CD4-positive, alpha-beta T cell treated with Interleukin-4 for 4 hours (primary cell): ENCODE data around the gene NRP1.
A peak's percentile ranks its signal among the peaks of the same experiment; 100 is the strongest.

Source experiments
- DNase-seq: peaks from one replicate; pipeline ENCODE4 v3.0.0-alpha.2; 2020

Gene NRP1

GRCh38 chr10:33165911-33166310, 168.6 kb downstream of the NRP1 start:
- DNase-seq, result no peak

- no peak for DNase-seq
Observed at GRCh38 chr10:33164060-33164709, 170.3 kb downstream of the NRP1 start.

GRCh38 chr10:33162248-33162575, 172.3 kb downstream of the NRP1 start:
- DNase-seq, result no peak

GRCh38 chr10:33161550-33162247, 172.8 kb downstream of the NRP1 start:
- DNase-seq, result no peak

- DNase-seq, result no peak
Observed at GRCh38 chr10:33160151-33160550, 174.3 kb downstream of the NRP1 start.

- DNase-seq, result no peak
Observed at GRCh38 chr10:33157103-33157502, 177.4 kb downstream of the NRP1 start.

- DNase-seq, result peak; percentile 82
Observed at GRCh38 chr10:33155720-33156638, 178.5 kb downstream of the NRP1 start.

GRCh38 chr10:33154590-33154989, 179.9 kb downstream of the NRP1 start:
- no peak for DNase-seq

GRCh38 chr10:33153968-33154327, 180.5 kb downstream of the NRP1 start:
- no peak for DNase-seq

GRCh38 chr10:33153251-33153967, 181.1 kb downstream of the NRP1 start:
- peak; percentile 50 for DNase-seq

GRCh38 chr10:33152750-33153149, 181.7 kb downstream of the NRP1 start:
- DNase-seq, result no peak

- DNase-seq, result no peak
Observed at GRCh38 chr10:33152146-33152545, 182.3 kb downstream of the NRP1 start.

- no peak for DNase-seq
Observed at GRCh38 chr10:33151344-33151864, 183.1 kb downstream of the NRP1 start.

GRCh38 chr10:33150889-33151288, 183.6 kb downstream of the NRP1 start:
- peak; percentile 83 for DNase-seq

GRCh38 chr10:33150146-33150545, 184.3 kb downstream of the NRP1 start:
- no peak for DNase-seq

GRCh38 chr10:33147013-33147310, 187.5 kb downstream of the NRP1 start:
- no peak for DNase-seq

GRCh38 chr10:33146189-33147012, 188.1 kb downstream of the NRP1 start:
- DNase-seq, result no peak

- DNase-seq, result no peak
Observed at GRCh38 chr10:33145451-33146188, 188.8 kb downstream of the NRP1 start.

GRCh38 chr10:33143160-33143728, 191.2 kb downstream of the NRP1 start:
- peak; percentile 75 for DNase-seq

- no peak for DNase-seq
Observed at GRCh38 chr10:33142295-33142694, 192.2 kb downstream of the NRP1 start.

GRCh38 chr10:33141251-33141650, 193.2 kb downstream of the NRP1 start:
- DNase-seq, result no peak
